ENCODE data around the gene COL25A1. TPM values are rescaled to one million over a fixed set of nuclear protein-coding genes. Genes with fewer than 3 reads are reported as not detected.

COL25A1 gene
- total RNA-seq, 2 donors from 2014 or later, result 0.26 to 0.99 TPM

DNA sequence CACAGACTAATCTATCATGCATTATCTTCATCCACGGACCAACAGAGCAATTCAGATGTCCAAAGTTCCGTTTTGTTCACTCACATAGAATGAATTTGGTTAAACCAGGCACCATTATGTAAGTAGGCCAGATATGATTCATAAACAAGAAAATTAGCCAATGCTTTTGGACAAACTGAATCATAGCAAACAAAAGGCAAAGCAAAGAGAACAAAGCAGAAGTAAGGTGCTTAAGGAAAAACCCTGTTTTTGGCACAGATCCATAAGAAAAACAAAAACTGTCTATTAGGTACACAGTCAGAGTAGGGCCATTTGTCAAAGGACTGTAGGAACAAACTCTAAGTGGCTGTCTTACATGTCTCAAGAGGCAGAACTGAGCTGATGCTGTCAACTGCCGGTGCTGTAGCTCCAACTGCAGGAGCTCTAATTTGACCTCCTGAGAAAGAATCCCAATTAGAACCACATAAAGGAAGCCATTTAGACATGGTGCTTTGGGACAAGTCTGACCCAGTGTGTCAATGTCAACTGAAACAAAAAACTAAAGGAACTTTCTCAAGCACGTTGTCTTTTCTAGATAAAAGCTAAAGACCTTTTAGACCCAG lies 146.7 kb downstream of the COL25A1 start:
- DNase-seq (no peak), ATAC-seq (no peak)
- no peak for TF ChIP-seq CTCF (IDR thresholded peaks at IDR 0.05)
- no peak for TF ChIP-seq POLR2A (IDR thresholded peaks at IDR 0.05)
- WGBS, 2 donors, result 63 to 64% methylated on average over 4 of the region's 4 CpGs
- no peaks in the 10 kb centered on the region for H3K36me3 ChIP-seq (replicated peaks in 1 of 2; ENCODE audit: insufficient read depth in 1 of 2, low read depth in 2 of 2)
- intact Hi-C loops (cut with DNase I), result no loop called here
- no peak overlapping the region for H3K27ac ChIP-seq
- no peaks in the 10 kb centered on the region for H3K4me1 ChIP-seq
- no peaks in the 10 kb centered on the region for H3K27me3 ChIP-seq
- H3K9me3 ChIP-seq, result no peaks in the 10 kb centered on the region
- no peak overlapping the region for H3K4me3 ChIP-seq

DNA sequence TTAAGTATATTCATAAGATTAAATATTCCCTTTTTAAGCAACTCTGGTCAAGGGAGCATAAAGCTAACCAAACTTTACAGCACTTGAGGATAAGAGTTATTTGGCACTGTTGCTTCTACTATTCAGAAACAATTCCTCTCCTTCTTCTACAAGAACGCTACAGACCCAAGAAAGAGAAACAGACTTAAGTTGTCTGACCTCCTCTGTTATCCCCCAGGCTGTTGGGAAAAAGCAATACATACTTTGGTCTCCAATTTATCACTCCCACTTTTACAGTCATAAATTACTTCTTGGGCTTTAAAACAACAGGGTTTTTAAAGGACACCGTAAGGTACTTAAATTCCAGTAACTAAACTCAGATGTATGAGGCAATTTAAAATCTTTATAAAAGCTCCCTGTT lies 147.4 kb downstream of the COL25A1 start:
- no peaks in the 10 kb centered on the region for H3K36me3 ChIP-seq (replicated peaks in 1 of 2; ENCODE audit: insufficient read depth in 1 of 2, low read depth in 2 of 2)
- H3K4me1 ChIP-seq, result no peaks in the 10 kb centered on the region
- H3K27me3 ChIP-seq, result no peaks in the 10 kb centered on the region
- DNase-seq (no peak), ATAC-seq (no peak)
- intact Hi-C loops (cut with DNase I), result no loop called here
- H3K9me3 ChIP-seq, result no peaks in the 10 kb centered on the region
- no peak overlapping the region for H3K27ac ChIP-seq
- TF ChIP-seq CTCF (IDR thresholded peaks at IDR 0.05) (no peak), POLR2A (IDR thresholded peaks at IDR 0.05) (no peak)
- no peak overlapping the region for H3K4me3 ChIP-seq
- WGBS, 2 donors, result 78 to 87% methylated on average over 2 of the region's 2 CpGs

DNA sequence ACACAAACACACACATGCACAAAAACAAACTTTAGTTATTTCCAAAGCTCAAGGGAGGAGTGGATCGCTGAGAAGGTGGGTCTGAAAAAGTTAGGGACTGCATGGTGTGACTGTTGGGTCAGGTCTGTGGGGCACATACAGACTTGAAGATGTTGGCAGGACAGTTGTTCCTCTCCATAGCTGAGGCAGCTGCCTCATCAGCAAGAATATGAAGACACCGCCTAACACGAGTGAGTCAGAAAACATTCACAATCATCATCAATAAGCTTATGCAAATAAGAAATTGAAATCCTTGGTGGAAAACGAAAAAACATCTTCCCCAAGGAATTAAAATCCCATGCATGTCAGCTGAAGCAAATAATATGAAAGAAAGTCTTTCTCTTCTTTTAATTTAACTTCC lies 148.0 kb downstream of the COL25A1 start:
- 62 to 69% methylated on average over 4 of the region's 4 CpGs for WGBS, 2 donors
- ATAC-seq, result no peak
- no peaks in the 10 kb centered on the region for H3K36me3 ChIP-seq (replicated peaks in 1 of 2; ENCODE audit: insufficient read depth in 1 of 2, low read depth in 2 of 2)
- H3K4me1 ChIP-seq, result no peaks in the 10 kb centered on the region
- no peak overlapping the region for H3K27ac ChIP-seq
- H3K9me3 ChIP-seq, result no peaks in the 10 kb centered on the region
- TF ChIP-seq CTCF (IDR thresholded peaks at IDR 0.05) (no peak), POLR2A (IDR thresholded peaks at IDR 0.05) (no peak)
- H3K4me3 ChIP-seq, result no peak overlapping the region
- no peak for DNase-seq
- intact Hi-C loops (cut with DNase I), result no loop called here
- H3K27me3 ChIP-seq, result no peaks in the 10 kb centered on the region

DNA sequence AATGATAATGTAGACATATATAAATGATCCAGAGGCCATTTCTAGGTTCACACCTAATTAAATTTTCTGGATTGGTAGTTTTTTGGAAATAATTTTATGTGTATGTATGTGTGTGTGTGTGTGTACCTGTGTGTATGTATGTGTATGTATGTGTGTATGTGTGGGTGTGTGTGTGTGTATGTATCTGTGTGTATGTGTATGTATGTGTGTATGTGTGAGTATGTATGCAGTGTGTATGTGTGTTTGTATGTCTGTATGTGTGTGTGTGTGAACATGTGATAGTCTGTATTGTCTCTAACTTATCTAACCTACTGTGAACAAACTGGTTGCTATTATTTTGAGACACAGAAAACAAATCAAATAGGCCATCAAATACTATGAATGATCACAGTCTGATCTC lies 152.6 kb downstream of the COL25A1 start:
- H3K9me3 ChIP-seq, result no peaks in the 10 kb centered on the region
- no peaks in the 10 kb centered on the region for H3K36me3 ChIP-seq (replicated peaks in 1 of 2; ENCODE audit: insufficient read depth in 1 of 2, low read depth in 2 of 2)
- no peak for ATAC-seq
- H3K4me1 ChIP-seq, result no peaks in the 10 kb centered on the region
- no peak for DNase-seq
- H3K27ac ChIP-seq, result no peak overlapping the region
- H3K27me3 ChIP-seq, result no peaks in the 10 kb centered on the region
- TF ChIP-seq CTCF (IDR thresholded peaks at IDR 0.05) (no peak), POLR2A (IDR thresholded peaks at IDR 0.05) (no peak)
- intact Hi-C loops (cut with DNase I), result no loop called here
- H3K4me3 ChIP-seq, result no peak overlapping the region

- DNase-seq (no peak), ATAC-seq (no peak)
- H3K27me3 ChIP-seq, result no peaks in the 10 kb centered on the region
- TF ChIP-seq POLR2A (IDR thresholded peaks at IDR 0.05), result no peak
- TF ChIP-seq CTCF (IDR thresholded peaks at IDR 0.05), result no peak
- H3K27ac ChIP-seq, result no peak overlapping the region
- no peak overlapping the region for H3K4me3 ChIP-seq
- H3K4me1 ChIP-seq, result no peaks in the 10 kb centered on the region
- no peaks in the 10 kb centered on the region for H3K36me3 ChIP-seq (replicated peaks in 1 of 2; ENCODE audit: insufficient read depth in 1 of 2, low read depth in 2 of 2)
- intact Hi-C loops (cut with DNase I), result no loop called here
- 81 to 88% methylated on average over 2 of the region's 2 CpGs for WGBS, 2 donors
- no peaks in the 10 kb centered on the region for H3K9me3 ChIP-seq
These were observed 153.8 kb downstream of the COL25A1 start for GRCh38 chr4:109148577-109149075.
